MM.1S (cell line): ENCODE results near the gene MFAP2.

Experiments used
- CTCF ChIP-seq: fragments of 300-600 bp; sonication (generic); IDR thresholded peaks from 2 replicates; pipeline ENCODE4 v1.5.1; 2016; ENCODE audit warnings: antibody characterized with exemption, low read length, mixed read lengths
- EZH2 ChIP-seq: fragments of 300-600 bp; sonication (generic); optimal IDR thresholded peaks from 2 replicates; pipeline ENCODE3; 2017; ENCODE audit warnings: low read depth, mild to moderate bottlenecking, antibody characterized with exemption, low read length, mixed read lengths
- EZH2phosphoT487 ChIP-seq: fragments of 300-600 bp; sonication (generic); IDR thresholded peaks from 2 replicates; pipeline ENCODE4 v1.6.1; 2018; ENCODE audit warnings: antibody characterized with exemption, low read length

DNA sequence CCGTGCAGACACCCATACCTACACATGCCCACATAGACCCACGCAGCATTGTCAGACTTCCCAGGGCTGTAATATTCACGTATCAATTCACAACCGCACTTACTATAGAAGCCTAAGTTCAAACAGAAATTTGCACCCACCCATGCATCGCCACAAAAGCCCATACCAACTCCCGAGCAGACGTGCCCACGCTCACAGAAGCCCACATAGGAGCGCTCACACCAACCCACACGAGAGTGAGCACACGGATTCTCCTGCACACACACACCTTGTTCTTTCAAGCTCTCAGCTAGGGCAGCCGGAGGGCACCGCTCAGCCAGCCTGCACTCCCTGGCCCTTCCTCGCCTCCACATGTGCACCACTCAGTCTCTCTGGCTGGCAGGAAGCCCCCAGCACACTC is 4.6 kb downstream of the MFAP2 start:
- TF ChIP-seq CTCF (no peak), EZH2 (no peak), EZH2phosphoT487 (no peak)
